Loucy (cell line): ENCODE data around the gene VPS54.
"Not testable (repeated sequence)": the region's sequence is repeated elsewhere in the genome, so short reads cannot be mapped to it uniquely, and the experiment has no call there.

Source experiments
- H2AFZ ChIP-seq: fragments of 200-600 bp; sonication (generic); 2 replicates; pipeline ENCODE4 v1.6.0; 2016; ENCODE audit warnings: antibody characterized with exemption, mild to moderate bottlenecking, low read length, moderate library complexity
- H3F3A ChIP-seq: fragments of 200-600 bp; 2 replicates; pipeline ENCODE4 v1.6.0; 2016; ENCODE audit warnings: antibody characterized with exemption, low read depth, mild to moderate bottlenecking
- H3K27me3 ChIP-seq: fragments of 200-600 bp; sonication (generic); 2 replicates; pipeline ENCODE4 v1.6.1; 2014; ENCODE audit warnings: low read length, mild to moderate bottlenecking; ENCODE audit not compliant: insufficient read depth, poor library complexity, severe bottlenecking
- H3K36me3 ChIP-seq: fragments of 200-600 bp; sonication (generic); 2 replicates; pipeline ENCODE4 v1.6.1; 2016; ENCODE audit warnings: low read length; ENCODE audit not compliant: insufficient read depth
- H3K4me1 ChIP-seq: fragments of 200-600 bp; sonication (generic); 2 replicates; pipeline ENCODE4 v1.5.1; 2014; ENCODE audit warnings: low read length, mild to moderate bottlenecking; ENCODE audit not compliant: insufficient read depth, poor library complexity, severe bottlenecking
- H3K4me2 ChIP-seq: fragments of 200-600 bp; sonication (generic); 2 replicates; pipeline ENCODE4 v1.6.0; 2014; ENCODE audit warnings: antibody characterized with exemption, low read length, low read depth, mild to moderate bottlenecking; ENCODE audit not compliant: poor library complexity, severe bottlenecking
- H3K4me3 ChIP-seq: fragments of 200-600 bp; sonication (generic); 2 replicates; pipeline ENCODE4 v1.5.1; 2014; ENCODE audit warnings: low read length, mild to moderate bottlenecking, mixed read lengths; ENCODE audit not compliant: poor library complexity, severe bottlenecking
- H3K79me2 ChIP-seq: fragments of 200-600 bp; sonication (generic); 2 replicates; pipeline ENCODE4 v1.6.1; 2014; ENCODE audit warnings: low read length; ENCODE audit not compliant: insufficient read depth
- H3K9ac ChIP-seq: fragments of 200-600 bp; sonication (generic); 2 replicates; pipeline ENCODE4 v1.6.0; 2014; ENCODE audit warnings: mild to moderate bottlenecking, low read depth, low read length, moderate library complexity; ENCODE audit not compliant: poor library complexity, severe bottlenecking
- H3K9me2 ChIP-seq: fragments of 200-600 bp; sonication (generic); replicated peaks from 2 replicates; pipeline ENCODE4 v1.6.1; 2016; ENCODE audit warnings: low read depth, low read length, mixed read lengths
- H3K9me3 ChIP-seq: fragments of 200-600 bp; sonication (generic); 2 replicates; pipeline ENCODE4 v1.6.1; 2014; ENCODE audit warnings: mild to moderate bottlenecking, antibody characterized with exemption, low read length, low read depth; ENCODE audit not compliant: insufficient read depth
- H4K20me1 ChIP-seq: fragments of 200-600 bp; sonication (generic); 2 replicates; pipeline ENCODE4 v1.6.0; 2014; ENCODE audit warnings: antibody characterized with exemption, low read length, mild to moderate bottlenecking; ENCODE audit not compliant: insufficient read depth, poor library complexity, severe bottlenecking
- CTCF ChIP-seq: fragments of 200-600 bp; sonication (generic); conservative IDR thresholded peaks from 2 replicates; pipeline ENCODE4 v1.5.1; 2014; ENCODE audit warnings: mild to moderate bottlenecking, antibody characterized with exemption, low read length
- EZH2phosphoT487 ChIP-seq: fragments of 200-600 bp; IDR thresholded peaks from 2 replicates; pipeline ENCODE4 v1.6.1; 2018; ENCODE audit warnings: antibody characterized with exemption, mild to moderate bottlenecking, moderate library complexity, borderline replicate concordance

Gene VPS54

GRCh38 chr2:63942788-63943187 is 76.4 kb downstream of the VPS54 start:
- no peak for TF ChIP-seq CTCF
- Histone ChIP-seq H3K4me2 (no peak overlapping the region), H3K9me3 (peaks cover 4% of the 10 kb centered on the region), H3F3A (no peaks in the 10 kb centered on the region), H3K9ac (no peak overlapping the region), H4K20me1 (no peaks in the 10 kb centered on the region), H2AFZ (no peak overlapping the region), H3K4me3 (no peak overlapping the region), H3K9me2 (no peaks in the 10 kb centered on the region), H3K27me3 (no peaks in the 10 kb centered on the region), H3K79me2 (no peaks in the 10 kb centered on the region), H3K36me3 (peaks cover 14% of the 10 kb centered on the region; the same call in 1 of the 2 replicates), H3K4me1 (no peaks in the 10 kb centered on the region)

- H3F3A ChIP-seq, H3K9ac ChIP-seq, H2AFZ ChIP-seq, H3K36me3 ChIP-seq, H3K79me2 ChIP-seq, H3K4me3 ChIP-seq, H3K4me1 ChIP-seq, H4K20me1 ChIP-seq, H3K4me2 ChIP-seq, H3K9me2 ChIP-seq, H3K9me3 ChIP-seq, H3K27me3 ChIP-seq: not testable (repeated sequence)
Observed at GRCh38 chr2:63932104-63932503, 87.1 kb downstream of the VPS54 start.

- H3K4me2 ChIP-seq, result no peak overlapping the region
- no peak overlapping the region for H2AFZ ChIP-seq
- H3F3A ChIP-seq, result no peaks in the 10 kb centered on the region
- H4K20me1 ChIP-seq, result no peaks in the 10 kb centered on the region
- H3K9ac ChIP-seq, result no peak overlapping the region
- no peaks in the 10 kb centered on the region for H3K79me2 ChIP-seq
- H3K4me1 ChIP-seq, result no peaks in the 10 kb centered on the region
- no peaks in the 10 kb centered on the region for H3K27me3 ChIP-seq
- H3K4me3 ChIP-seq, result no peak overlapping the region
- no peaks in the 10 kb centered on the region for H3K9me2 ChIP-seq
- peaks cover 11% of the 10 kb centered on the region; the same call in 1 of the 2 replicates for H3K36me3 ChIP-seq
- TF ChIP-seq CTCF (no peak), EZH2phosphoT487 (no peak)
- no peaks in the 10 kb centered on the region for H3K9me3 ChIP-seq
Observed at GRCh38 chr2:63926815-63927214, 92.4 kb downstream of the VPS54 start.

- no peaks in the 10 kb centered on the region for H3K27me3 ChIP-seq
- H3K4me2 ChIP-seq, result no peak overlapping the region
- H3K79me2 ChIP-seq, result no peaks in the 10 kb centered on the region
- TF ChIP-seq EZH2phosphoT487, result no peak
- TF ChIP-seq CTCF, result no peak
- no peaks in the 10 kb centered on the region for H3F3A ChIP-seq
- peaks cover 36% of the 10 kb centered on the region; the same call in 1 of the 2 replicates for H3K36me3 ChIP-seq
- H3K9me3 ChIP-seq, result no peaks in the 10 kb centered on the region
- H3K4me1 ChIP-seq, result no peaks in the 10 kb centered on the region
- H3K9me2 ChIP-seq, result no peaks in the 10 kb centered on the region
- H3K9ac ChIP-seq, result no peak overlapping the region
- H2AFZ ChIP-seq, result no peak overlapping the region
- H3K4me3 ChIP-seq, result no peak overlapping the region
- H4K20me1 ChIP-seq, result no peaks in the 10 kb centered on the region
Observed at GRCh38 chr2:63914311-63914710, 104.9 kb downstream of the VPS54 start.
